ENCODE measurements around the gene ACKR1.

- no peak for TF ChIP-seq ZBTB1 (CRISPR knock-in tag; IDR thresholded peaks at IDR 0.05; ENCODE audit: borderline replicate concordance)
- no peak for TF ChIP-seq CHD2 (IDR thresholded peaks at IDR 0.05; ENCODE audit: low read depth, low read length)
- no peak for TF ChIP-seq CHD4 (IDR thresholded peaks at IDR 0.05; ENCODE audit: borderline replicate concordance, low read length)
- TF ChIP-seq PAX8 (CRISPR knock-in tag; IDR thresholded peaks at IDR 0.05; ENCODE audit: borderline replicate concordance) = no peak
- no peak for TF ChIP-seq NR1H2 (CRISPR knock-in tag; IDR thresholded peaks at IDR 0.05; ENCODE audit: borderline replicate concordance, low read depth)
- no peak for TF ChIP-seq CTCF (CRISPR knock-in tag; IDR thresholded peaks at IDR 0.05)
- TF ChIP-seq NFIC (IDR thresholded peaks at IDR 0.05; ENCODE audit: low read length) = no peak
Measured at GRCh38 chr1:159203610-159204009, 1.1 kb upstream of the ACKR1 start.

Data from HepG2 (cell line).